ENCODE data around the gene PIK3C2B.
"Not testable (repeated sequence)": the region's sequence is repeated elsewhere in the genome, so short reads cannot be mapped to it uniquely, and the experiment has no call there.

The PIK3C2B gene

GRCh38 chr1:204491655-204492054 lies 3.0 kb downstream of the PIK3C2B start:
- no peak for DNase-seq (ENCODE audit: extremely low read depth, low read depth)
- no peak for TF ChIP-seq CTCF (IDR thresholded peaks at IDR 0.05; ENCODE audit: low read depth, low read length, missing control alignments)
- H3K4me3 ChIP-seq (replicated peaks; ENCODE audit: low read depth, low read length) = no peak overlapping the region

- DNase-seq (ENCODE audit: extremely low read depth, low read depth) = no peak
- H3K4me3 ChIP-seq (replicated peaks; ENCODE audit: low read depth, low read length) = no peak overlapping the region
- TF ChIP-seq CTCF (IDR thresholded peaks at IDR 0.05; ENCODE audit: low read depth, low read length, missing control alignments) = no peak
Observed at GRCh38 chr1:204487256-204487615, 7.4 kb downstream of the PIK3C2B start.

DNA sequence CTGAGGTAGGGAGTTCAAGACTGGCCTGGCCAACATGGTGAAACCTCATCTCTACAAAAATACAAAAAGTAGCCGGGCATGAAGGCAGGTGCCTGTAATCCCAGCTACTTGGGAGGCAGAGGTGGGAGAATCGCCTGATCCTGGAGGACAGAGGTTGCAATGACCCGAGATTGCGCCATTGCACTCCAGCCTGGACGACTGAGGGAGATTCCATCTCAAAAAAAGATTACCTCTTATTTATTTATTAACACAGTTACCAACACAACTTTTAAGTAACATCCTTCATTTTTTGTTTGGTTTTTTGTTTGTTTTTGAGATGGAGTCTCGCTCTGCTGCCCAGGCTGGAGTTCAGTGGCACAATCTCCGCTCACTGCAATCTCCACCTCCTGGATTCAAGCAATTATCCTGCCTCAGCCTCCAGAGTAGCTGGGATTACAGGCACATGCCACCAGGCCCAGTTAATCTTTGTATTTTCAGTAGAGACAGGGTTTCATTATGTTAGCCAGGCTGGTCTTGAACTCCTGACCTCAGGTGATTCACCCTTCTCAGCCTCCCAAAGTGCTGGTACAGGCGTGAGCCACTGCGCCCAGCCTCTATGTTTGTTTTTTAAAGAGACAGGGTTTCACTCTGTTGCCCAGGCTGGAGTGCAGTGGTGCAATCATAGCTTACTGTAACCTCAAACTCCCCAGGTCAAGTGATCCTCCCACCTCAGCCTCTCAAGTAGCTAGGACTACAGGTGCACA lies 7.9 kb downstream of the PIK3C2B start:
- not testable (repeated sequence) for DNase-seq (ENCODE audit: extremely low read depth, low read depth); H3K4me3 ChIP-seq (replicated peaks; ENCODE audit: low read depth, low read length)

DNA sequence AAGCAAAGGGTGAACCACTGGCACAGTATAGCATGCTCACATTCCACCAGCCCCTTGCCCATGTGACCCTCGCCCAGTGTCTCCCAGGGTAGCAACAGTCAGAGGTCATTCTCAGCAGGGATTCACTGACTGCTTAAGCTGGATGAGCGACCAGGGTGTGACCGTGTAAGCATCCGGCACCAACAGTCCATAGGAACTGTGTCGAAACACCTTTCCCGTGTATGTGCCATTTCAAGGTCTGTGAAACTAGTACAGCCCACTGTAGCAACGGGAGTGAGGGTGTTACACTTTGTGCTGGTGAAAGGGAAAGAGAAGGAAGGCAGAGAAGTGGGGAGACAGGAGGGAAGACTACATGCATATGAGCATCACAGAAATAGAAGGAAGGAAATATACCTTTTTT lies 10.8 kb downstream of the PIK3C2B start:
- no peak for TF ChIP-seq CTCF (IDR thresholded peaks at IDR 0.05; ENCODE audit: low read depth, low read length, missing control alignments)
- no peak overlapping the region for H3K4me3 ChIP-seq (replicated peaks; ENCODE audit: low read depth, low read length)
- DNase-seq (ENCODE audit: extremely low read depth, low read depth) = no peak

GRCh38 chr1:204480515-204480914 lies 14.1 kb downstream of the PIK3C2B start:
- TF ChIP-seq CTCF (IDR thresholded peaks at IDR 0.05; ENCODE audit: low read depth, low read length, missing control alignments) = no peak
- no peak for DNase-seq (ENCODE audit: extremely low read depth, low read depth)
- H3K4me3 ChIP-seq (replicated peaks; ENCODE audit: low read depth, low read length) = no peak overlapping the region

- no peak for TF ChIP-seq CTCF (IDR thresholded peaks at IDR 0.05; ENCODE audit: low read depth, low read length, missing control alignments)
Observed at GRCh38 chr1:204479387-204480136, 15.0 kb downstream of the PIK3C2B start.

GRCh38 chr1:204478921-204479320 lies 15.7 kb downstream of the PIK3C2B start:
- TF ChIP-seq CTCF (IDR thresholded peaks at IDR 0.05; ENCODE audit: low read depth, low read length, missing control alignments) = no peak
- no peak for DNase-seq (ENCODE audit: extremely low read depth, low read depth)
- H3K4me3 ChIP-seq (replicated peaks; ENCODE audit: low read depth, low read length) = no peak overlapping the region

More at GRCh38 chr1:204479387-204480136, 15.0 kb downstream of the PIK3C2B start:
- DNase-seq (ENCODE audit: extremely low read depth, low read depth) = no peak
- no peak overlapping the region for H3K4me3 ChIP-seq (replicated peaks; ENCODE audit: low read depth, low read length)
